Measurements from ENCODE around the gene HNMT.
"Not testable (repeated sequence)": the region's sequence is repeated elsewhere in the genome, so short reads cannot be mapped to it uniquely, and the experiment has no call there.

The HNMT gene

DNA sequence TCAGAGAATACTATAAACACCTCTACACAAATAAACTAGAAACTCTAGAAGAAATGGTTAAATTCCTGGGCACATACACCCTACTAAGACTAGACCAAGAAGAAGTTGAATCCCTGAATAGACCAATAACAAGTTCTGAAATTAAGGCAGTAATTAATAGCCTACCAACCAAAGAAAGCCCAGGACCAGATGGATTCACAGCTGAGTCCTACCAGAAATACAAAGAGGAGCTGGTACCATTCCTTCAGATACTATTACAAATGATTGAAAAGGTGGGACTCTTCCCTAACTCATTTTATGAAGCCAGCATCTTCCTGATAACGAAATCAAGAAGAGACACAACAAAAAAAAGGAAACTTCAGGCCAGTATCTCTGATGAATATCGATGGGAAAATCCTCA lies 31.1 kb downstream of the HNMT start:
- not testable (repeated sequence) for H2AFZ ChIP-seq (ENCODE audit: low read depth, low read length); H3K79me2 ChIP-seq (ENCODE audit: insufficient read depth, low read length); ATAC-seq (ENCODE audit: insufficient read depth, low read depth); H3K4me1 ChIP-seq (ENCODE audit: insufficient read depth, low read length); DNase-seq; H3K4me2 ChIP-seq (ENCODE audit: insufficient read depth, low read length); H4K20me1 ChIP-seq (ENCODE audit: insufficient read depth, low read length); H3K27me3 ChIP-seq (ENCODE audit: insufficient read depth, low read length, poor library complexity); H3K9ac ChIP-seq (ENCODE audit: low read depth, low read length); H3K9me3 ChIP-seq (ENCODE audit: insufficient read depth, low read length, severe bottlenecking); H3K27ac ChIP-seq (ENCODE audit: low read length); H3K36me3 ChIP-seq (ENCODE audit: insufficient read depth, low read length); H3K4me3 ChIP-seq (ENCODE audit: low read depth in 1 of 2, low read length in 2 of 2)

DNA sequence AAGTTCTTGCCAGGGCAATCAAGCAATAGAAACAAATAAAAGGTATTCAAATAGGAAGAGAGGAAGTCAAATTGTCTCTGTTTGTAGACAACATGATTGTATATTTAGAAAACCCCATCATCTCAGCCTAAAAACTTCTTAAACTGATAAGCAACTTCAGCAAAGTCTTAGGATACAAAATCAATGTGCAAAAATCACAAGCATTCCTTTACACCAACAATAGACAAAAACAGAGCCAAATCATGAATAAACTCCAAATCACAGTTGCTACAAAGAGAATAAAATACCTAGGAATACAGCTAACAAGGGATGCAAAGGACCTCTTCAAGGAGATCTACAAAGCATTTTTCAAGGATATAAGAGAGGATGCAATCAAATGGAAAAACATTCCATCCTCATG lies 31.9 kb downstream of the HNMT start:
- H3K9me3 ChIP-seq (ENCODE audit: insufficient read depth, low read length, severe bottlenecking); H3K36me3 ChIP-seq (ENCODE audit: insufficient read depth, low read length); H3K4me1 ChIP-seq (ENCODE audit: insufficient read depth, low read length); H3K27me3 ChIP-seq (ENCODE audit: insufficient read depth, low read length, poor library complexity); ATAC-seq (ENCODE audit: insufficient read depth, low read depth); H4K20me1 ChIP-seq (ENCODE audit: insufficient read depth, low read length); H3K4me2 ChIP-seq (ENCODE audit: insufficient read depth, low read length); H2AFZ ChIP-seq (ENCODE audit: low read depth, low read length); H3K4me3 ChIP-seq (ENCODE audit: low read depth in 1 of 2, low read length in 2 of 2); H3K79me2 ChIP-seq (ENCODE audit: insufficient read depth, low read length); H3K27ac ChIP-seq (ENCODE audit: low read length); H3K9ac ChIP-seq (ENCODE audit: low read depth, low read length); DNase-seq: not testable (repeated sequence)

DNA sequence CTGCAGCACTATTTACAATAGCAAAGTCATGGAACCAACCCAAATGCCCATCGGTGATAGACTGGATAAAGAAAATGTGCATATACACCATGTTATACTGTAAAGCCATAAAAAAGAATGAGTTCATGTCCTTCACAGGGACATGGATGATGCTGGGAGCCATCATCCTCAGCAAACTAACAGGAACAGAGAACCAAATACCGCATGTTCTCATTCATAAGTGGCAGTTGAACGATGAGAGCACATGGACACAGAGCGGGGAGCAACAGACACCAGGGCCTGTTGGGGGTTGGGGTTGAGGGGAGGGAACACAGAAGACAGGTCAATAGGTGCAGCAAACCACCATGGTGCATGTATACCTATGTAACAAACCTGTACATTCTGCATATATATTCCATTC lies 33.5 kb downstream of the HNMT start:
- Histone ChIP-seq H3K9ac (ENCODE audit: low read depth, low read length) (no peak overlapping the region), H3K4me1 (ENCODE audit: insufficient read depth, low read length) (no peaks in the 10 kb centered on the region), H3K9me3 (ENCODE audit: insufficient read depth, low read length, severe bottlenecking) (no peaks in the 10 kb centered on the region), H3K4me3 (ENCODE audit: low read depth in 1 of 2, low read length in 2 of 2) (no peak overlapping the region), H4K20me1 (ENCODE audit: insufficient read depth, low read length) (no peaks in the 10 kb centered on the region), H3K4me2 (ENCODE audit: insufficient read depth, low read length) (no peak overlapping the region), H3K27me3 (ENCODE audit: insufficient read depth, low read length, poor library complexity) (no peaks in the 10 kb centered on the region), H2AFZ (ENCODE audit: low read depth, low read length) (no peak overlapping the region), H3K27ac (ENCODE audit: low read length) (no peak overlapping the region), H3K36me3 (ENCODE audit: insufficient read depth, low read length) (no peaks in the 10 kb centered on the region), H3K79me2 (ENCODE audit: insufficient read depth, low read length) (no peaks in the 10 kb centered on the region)
- TF ChIP-seq, protein P1, sequence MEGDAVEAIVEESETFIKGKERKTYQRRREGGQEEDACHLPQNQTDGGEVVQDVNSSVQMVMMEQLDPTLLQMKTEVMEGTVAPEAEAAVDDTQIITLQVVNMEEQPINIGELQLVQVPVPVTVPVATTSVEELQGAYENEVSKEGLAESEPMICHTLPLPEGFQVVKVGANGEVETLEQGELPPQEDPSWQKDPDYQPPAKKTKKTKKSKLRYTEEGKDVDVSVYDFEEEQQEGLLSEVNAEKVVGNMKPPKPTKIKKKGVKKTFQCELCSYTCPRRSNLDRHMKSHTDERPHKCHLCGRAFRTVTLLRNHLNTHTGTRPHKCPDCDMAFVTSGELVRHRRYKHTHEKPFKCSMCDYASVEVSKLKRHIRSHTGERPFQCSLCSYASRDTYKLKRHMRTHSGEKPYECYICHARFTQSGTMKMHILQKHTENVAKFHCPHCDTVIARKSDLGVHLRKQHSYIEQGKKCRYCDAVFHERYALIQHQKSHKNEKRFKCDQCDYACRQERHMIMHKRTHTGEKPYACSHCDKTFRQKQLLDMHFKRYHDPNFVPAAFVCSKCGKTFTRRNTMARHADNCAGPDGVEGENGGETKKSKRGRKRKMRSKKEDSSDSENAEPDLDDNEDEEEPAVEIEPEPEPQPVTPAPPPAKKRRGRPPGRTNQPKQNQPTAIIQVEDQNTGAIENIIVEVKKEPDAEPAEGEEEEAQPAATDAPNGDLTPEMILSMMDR (IDR thresholded peaks at IDR 0.05; ENCODE audit: borderline replicate concordance, extremely low read depth, low read length, poor library complexity, severe bottlenecking) = no peak
- TF ChIP-seq EZH2 (IDR thresholded peaks at IDR 0.05; ENCODE audit: borderline replicate concordance, low read depth, low read length, severe bottlenecking) = no peak
- no peak for DNase-seq
- no peak for ATAC-seq (ENCODE audit: insufficient read depth, low read depth)

DNA sequence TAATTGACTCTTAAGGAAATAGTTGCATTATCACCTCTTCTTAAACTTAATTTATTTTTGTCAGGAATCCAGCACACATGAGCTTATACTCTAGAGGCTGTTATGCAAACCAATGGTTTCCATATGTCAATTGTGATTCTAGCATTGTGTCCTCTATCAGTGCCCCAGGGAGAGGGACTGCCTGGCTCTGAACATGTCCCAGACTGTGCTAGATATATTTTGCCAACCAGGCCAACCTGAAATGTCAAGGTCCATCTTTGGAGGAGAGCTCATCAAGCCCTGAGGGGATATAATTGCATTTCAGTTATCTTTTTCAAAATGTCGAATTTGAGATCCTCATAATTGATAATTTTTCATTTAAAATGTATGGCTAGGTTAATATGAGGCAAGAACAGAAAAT lies 34.2 kb downstream of the HNMT start:
- no peak overlapping the region for H3K4me3 ChIP-seq (ENCODE audit: low read depth in 1 of 2, low read length in 2 of 2)
- no peaks in the 10 kb centered on the region for H3K36me3 ChIP-seq (ENCODE audit: insufficient read depth, low read length)
- DNase-seq (no peak), ATAC-seq (ENCODE audit: insufficient read depth, low read depth) (no peak)
- H3K9ac ChIP-seq (ENCODE audit: low read depth, low read length) = no peak overlapping the region
- no peak overlapping the region for H3K27ac ChIP-seq (ENCODE audit: low read length)
- TF ChIP-seq, protein P1 (IDR thresholded peaks at IDR 0.05; ENCODE audit: borderline replicate concordance, extremely low read depth, low read length, poor library complexity, severe bottlenecking) = no peak
- TF ChIP-seq EZH2 (IDR thresholded peaks at IDR 0.05; ENCODE audit: borderline replicate concordance, low read depth, low read length, severe bottlenecking) = no peak
- no peak overlapping the region for H3K4me2 ChIP-seq (ENCODE audit: insufficient read depth, low read length)
- no peaks in the 10 kb centered on the region for H3K27me3 ChIP-seq (ENCODE audit: insufficient read depth, low read length, poor library complexity)
- H2AFZ ChIP-seq (ENCODE audit: low read depth, low read length) = no peak overlapping the region
- no peaks in the 10 kb centered on the region for H3K4me1 ChIP-seq (ENCODE audit: insufficient read depth, low read length)
- no peaks in the 10 kb centered on the region for H4K20me1 ChIP-seq (ENCODE audit: insufficient read depth, low read length)
- no peaks in the 10 kb centered on the region for H3K9me3 ChIP-seq (ENCODE audit: insufficient read depth, low read length, severe bottlenecking)
- no peaks in the 10 kb centered on the region for H3K79me2 ChIP-seq (ENCODE audit: insufficient read depth, low read length)

Measured in DND-41 (cell line).